Smooth muscle cell (in vitro differentiated cells): ENCODE results near the gene ADGRB2. TPM values are rescaled to one million over a fixed set of nuclear protein-coding genes. Genes with fewer than 3 reads are reported as not detected.
"Not testable (repeated sequence)": the region's sequence is repeated elsewhere in the genome, so short reads cannot be mapped to it uniquely, and the experiment has no call there.

Source experiments
- DNase-seq: peaks from one replicate; lab custom pipeline; 2025; ENCODE audit not compliant: unreplicated experiment; lab: John Stamatoyannopoulos, UW
- H2AFZ ChIP-seq: fragments of 200-600 bp; sonication (generic); 2 replicates; pipeline ENCODE4 v1.6.0; 2016; ENCODE audit warnings: antibody characterized with exemption, low read depth, mild to moderate bottlenecking
- H3F3A ChIP-seq: fragments of 200-600 bp; sonication (generic); 2 replicates; pipeline ENCODE4 v1.6.0; 2017; ENCODE audit warnings: antibody characterized with exemption, low read depth
- H3K27ac ChIP-seq: fragments of 200-600 bp; sonication (generic); 2 replicates; pipeline ENCODE4 v1.5.1; 2016; ENCODE audit warnings: low read depth, mild to moderate bottlenecking
- H3K27me3 ChIP-seq: fragments of 200-600 bp; sonication (generic); 2 replicates; pipeline ENCODE4 v1.6.1; 2016; ENCODE audit warnings: low read depth, mild to moderate bottlenecking
- H3K36me3 ChIP-seq: fragments of 200-600 bp; sonication (generic); 2 replicates; pipeline ENCODE4 v1.5.1; 2016; ENCODE audit warnings: low read depth
- H3K4me1 ChIP-seq: fragments of 200-600 bp; sonication (generic); 2 replicates; pipeline ENCODE4 v1.5.1; 2016; ENCODE audit warnings: low read depth
- H3K4me2 ChIP-seq: fragments of 200-600 bp; sonication (generic); 2 replicates; pipeline ENCODE4 v1.6.0; 2016; ENCODE audit warnings: mild to moderate bottlenecking
- H3K4me3 ChIP-seq: fragments of 200-600 bp; sonication (generic); 2 replicates; pipeline ENCODE4 v1.5.1; 2016; ENCODE audit warnings: mild to moderate bottlenecking
- H3K79me2 ChIP-seq: fragments of 200-600 bp; sonication (generic); 2 replicates; pipeline ENCODE4 v1.6.0; 2016; ENCODE audit warnings: low read depth, mild to moderate bottlenecking
- H3K9ac ChIP-seq: fragments of 200-600 bp; sonication (generic); 2 replicates; pipeline ENCODE4 v1.6.0; 2016; ENCODE audit warnings: low read depth
- H3K9me3 ChIP-seq: fragments of 200-600 bp; sonication (generic); replicated peaks from 2 replicates; pipeline ENCODE4 v1.5.1; 2016; ENCODE audit warnings: low read depth
- H4K20me1 ChIP-seq: fragments of 200-600 bp; sonication (generic); 2 replicates; pipeline ENCODE4 v1.6.0; 2016; ENCODE audit warnings: low read depth
- WGBS: methylation state at CpG from one replicate; pipeline ENCODE4 v1.1.7; 2016; ENCODE audit warnings: low lambda C conversion rate; 5-methylcytosine and 5-hydroxymethylcytosine counted together
- polyA plus RNA-seq: library from polyadenylated mRNA; unstranded; fragments of >200 nt; fragmentation: Nextera tagmentation; extraction: Ambion mirVana; gene quantifications from 2 replicates; pipeline ENCODE4 v1.2.1, GENCODE V29; 2016
- total RNA-seq: library from RNA; depleted of rRNA; stranded (reverse); fragments of >200 nt; gene quantifications from 2 replicates; pipeline ENCODE4 v1.2.3, GENCODE V29; 2014
- TF ChIP-seq, protein P1 (sequence below): fragments of 200-600 bp; sonication (generic); IDR thresholded peaks from 2 replicates; pipeline ENCODE4 v1.5.1; 2017; ENCODE audit warnings: borderline replicate concordance, mild to moderate bottlenecking, antibody characterized with exemption; ENCODE audit not compliant: insufficient read depth, poor library complexity, severe bottlenecking

Gene ADGRB2
- total and polyA plus RNA-seq, 2 experiments from 2014 or later, result 8.8 to 9.4 TPM

DNA sequence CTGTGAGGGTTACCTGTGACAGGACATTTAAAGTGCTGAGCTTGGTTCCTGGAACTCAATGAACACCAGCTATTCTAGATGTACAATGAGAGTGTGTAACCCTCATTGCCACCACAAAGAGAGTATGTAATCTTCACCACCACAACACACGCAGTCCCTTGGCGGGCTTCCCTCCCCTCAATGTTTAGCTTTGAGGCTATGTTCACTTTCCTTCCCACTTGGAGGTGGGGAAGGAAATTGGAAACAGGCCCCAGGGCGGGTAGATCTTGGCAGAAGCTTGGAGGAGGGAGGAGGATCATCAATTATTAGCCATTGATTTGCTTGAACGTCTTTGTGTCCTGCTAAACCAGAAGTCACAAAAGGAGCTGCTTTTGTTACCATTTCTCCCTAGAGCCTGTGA is 52.1 kb downstream of the ADGRB2 start:
- Histone ChIP-seq H3K27me3 (no peaks in the 10 kb centered on the region), H3K9ac (peak overlapping the region; percentile 66), H3K27ac (peak overlapping the region; percentile 92), H3K79me2 (no peaks in the 10 kb centered on the region), H3K9me3 (no peaks in the 10 kb centered on the region), H3K4me3 (no peak overlapping the region), H3K4me2 (peak overlapping the region; percentile 30), H3F3A (peaks cover 49% of the 10 kb centered on the region), H3K4me1 (peaks cover 15% of the 10 kb centered on the region), H2AFZ (no peak overlapping the region), H3K36me3 (no peaks in the 10 kb centered on the region), H4K20me1 (no peaks in the 10 kb centered on the region)
- TF ChIP-seq, protein P1, sequence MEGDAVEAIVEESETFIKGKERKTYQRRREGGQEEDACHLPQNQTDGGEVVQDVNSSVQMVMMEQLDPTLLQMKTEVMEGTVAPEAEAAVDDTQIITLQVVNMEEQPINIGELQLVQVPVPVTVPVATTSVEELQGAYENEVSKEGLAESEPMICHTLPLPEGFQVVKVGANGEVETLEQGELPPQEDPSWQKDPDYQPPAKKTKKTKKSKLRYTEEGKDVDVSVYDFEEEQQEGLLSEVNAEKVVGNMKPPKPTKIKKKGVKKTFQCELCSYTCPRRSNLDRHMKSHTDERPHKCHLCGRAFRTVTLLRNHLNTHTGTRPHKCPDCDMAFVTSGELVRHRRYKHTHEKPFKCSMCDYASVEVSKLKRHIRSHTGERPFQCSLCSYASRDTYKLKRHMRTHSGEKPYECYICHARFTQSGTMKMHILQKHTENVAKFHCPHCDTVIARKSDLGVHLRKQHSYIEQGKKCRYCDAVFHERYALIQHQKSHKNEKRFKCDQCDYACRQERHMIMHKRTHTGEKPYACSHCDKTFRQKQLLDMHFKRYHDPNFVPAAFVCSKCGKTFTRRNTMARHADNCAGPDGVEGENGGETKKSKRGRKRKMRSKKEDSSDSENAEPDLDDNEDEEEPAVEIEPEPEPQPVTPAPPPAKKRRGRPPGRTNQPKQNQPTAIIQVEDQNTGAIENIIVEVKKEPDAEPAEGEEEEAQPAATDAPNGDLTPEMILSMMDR, result no peak
- WGBS, result 24% methylated on average over 4 of the region's 4 CpGs
- DNase-seq, result no peak

DNA sequence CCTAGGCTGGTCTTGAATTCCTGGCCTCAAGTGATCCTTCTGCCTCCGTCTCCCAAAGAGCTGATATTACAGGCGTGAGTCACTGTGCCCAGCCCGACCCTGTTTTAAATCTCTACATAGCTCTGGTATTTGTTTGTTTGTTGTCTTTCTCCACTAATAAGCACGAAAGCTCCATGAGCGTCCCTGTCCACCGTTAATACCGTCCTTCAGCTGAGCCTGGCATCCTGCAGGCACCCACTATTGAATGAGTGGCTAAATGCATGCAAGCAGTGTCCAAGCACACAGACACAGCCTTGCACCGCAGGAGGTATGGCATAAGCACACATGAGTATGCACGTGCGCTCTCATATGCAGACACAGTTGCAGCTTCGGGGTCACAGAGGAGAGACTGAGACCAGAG is 55.8 kb downstream of the ADGRB2 start:
- Histone ChIP-seq H3K79me2 (peaks cover 6% of the 10 kb centered on the region), H3K27me3 (no peaks in the 10 kb centered on the region), H3K4me3 (no peak overlapping the region), H3K27ac (peak overlapping the region; percentile 87), H3K9ac (no peak overlapping the region), H2AFZ (no peak overlapping the region), H3K36me3 (no peaks in the 10 kb centered on the region), H3K4me1 (peaks cover 23% of the 10 kb centered on the region), H3F3A (peaks cover 42% of the 10 kb centered on the region), H4K20me1 (no peaks in the 10 kb centered on the region), H3K4me2 (peak overlapping the region; percentile 60), H3K9me3 (no peaks in the 10 kb centered on the region)
- TF ChIP-seq, protein P1, result no peak
- WGBS, result 15% methylated on average over 11 of the region's 11 CpGs
- DNase-seq, result peak; percentile 23

DNA sequence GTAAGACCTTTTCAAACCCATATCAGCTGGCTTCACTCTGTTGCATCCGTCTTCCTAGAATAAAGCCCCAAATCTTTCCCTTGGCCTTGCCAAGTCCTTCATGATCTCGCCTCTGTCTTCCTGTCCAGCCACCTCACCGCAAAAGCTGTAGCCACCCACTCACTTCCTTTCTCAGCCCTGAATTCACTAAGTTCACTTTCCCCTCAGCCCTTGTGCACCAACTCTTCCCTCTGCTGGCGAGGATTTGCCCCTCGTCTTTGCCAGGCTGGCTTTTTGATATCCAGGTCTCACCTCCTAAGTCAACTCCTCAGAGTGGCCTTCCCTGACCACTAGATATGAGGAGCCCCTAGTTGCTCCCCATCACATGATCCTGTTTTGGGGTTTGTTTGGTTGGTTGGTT is 56.4 kb downstream of the ADGRB2 start:
- Histone ChIP-seq H3K4me1 (peaks cover 20% of the 10 kb centered on the region), H3K27me3 (no peaks in the 10 kb centered on the region)

DNA sequence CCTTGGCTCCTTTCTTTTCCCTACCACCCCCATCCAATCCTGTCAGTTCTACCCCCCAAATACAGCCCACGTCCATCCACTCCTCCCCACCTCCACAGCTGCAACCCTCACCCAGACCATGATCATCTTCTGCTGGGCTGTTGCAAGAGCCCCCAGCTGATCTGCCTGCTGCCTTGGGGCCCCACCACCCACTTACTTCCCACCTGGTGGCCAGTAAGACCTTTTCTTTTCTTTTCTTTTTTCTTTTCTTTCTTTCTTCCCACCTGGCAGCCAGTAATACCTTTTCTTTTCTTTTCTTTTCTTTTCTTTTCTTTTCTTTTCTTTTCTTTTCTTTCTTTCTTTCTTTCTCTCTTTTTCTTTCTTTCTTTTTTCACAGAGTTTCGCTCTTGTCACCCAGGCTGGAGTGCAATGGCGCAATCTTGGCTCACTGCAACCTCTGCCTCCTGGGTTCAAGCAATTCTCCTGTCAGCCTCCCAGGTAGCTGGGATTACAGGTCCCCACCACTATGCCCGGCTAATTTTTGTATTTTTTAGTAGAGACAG is 57.0 kb downstream of the ADGRB2 start:
- not testable (repeated sequence) for H3K4me3 ChIP-seq, H3K9ac ChIP-seq, DNase-seq, H3K27me3 ChIP-seq, H2AFZ ChIP-seq, H3K36me3 ChIP-seq, H3K9me3 ChIP-seq, H4K20me1 ChIP-seq
- Histone ChIP-seq H3K4me1 (peaks cover 20% of the 10 kb centered on the region), H3K27ac (peak overlapping the region; percentile 87), H3K4me2 (peak overlapping the region; percentile 60), H3F3A (peaks cover 48% of the 10 kb centered on the region), H3K79me2 (peaks cover 18% of the 10 kb centered on the region)
- 86% methylated on average over 4 of the region's 4 CpGs for whole genome bisulfite sequencing

More for the DNA sequence above, 56.4 kb downstream of the ADGRB2 start:
- Histone ChIP-seq H3K27ac (peak overlapping the region; percentile 87), H3K79me2 (peaks cover 12% of the 10 kb centered on the region), H3K9ac (peak overlapping the region; percentile 64), H3K4me2 (peak overlapping the region; percentile 60), H4K20me1 (no peaks in the 10 kb centered on the region), H3F3A (peaks cover 44% of the 10 kb centered on the region), H3K36me3 (no peaks in the 10 kb centered on the region), H3K4me3 (no peak overlapping the region), H2AFZ (no peak overlapping the region), H3K9me3 (no peaks in the 10 kb centered on the region)
- 14% methylated on average over 5 of the region's 5 CpGs for WGBS
- no peak for DNase-seq
- TF ChIP-seq, protein P1, result peak; percentile 23
